HG03159 (cell line): ENCODE data around the gene WDR36.
A peak's percentile ranks its signal among the peaks of the same experiment; 100 is the strongest.

Source experiments
- ATAC-seq: cut with Tn5 transposase; IDR thresholded peaks from one replicate; pipeline ENCODE4 v1.9.1; 2021; ENCODE audit warnings: mild to moderate bottlenecking, moderate library complexity; ENCODE audit not compliant: unreplicated experiment

Gene WDR36

DNA sequence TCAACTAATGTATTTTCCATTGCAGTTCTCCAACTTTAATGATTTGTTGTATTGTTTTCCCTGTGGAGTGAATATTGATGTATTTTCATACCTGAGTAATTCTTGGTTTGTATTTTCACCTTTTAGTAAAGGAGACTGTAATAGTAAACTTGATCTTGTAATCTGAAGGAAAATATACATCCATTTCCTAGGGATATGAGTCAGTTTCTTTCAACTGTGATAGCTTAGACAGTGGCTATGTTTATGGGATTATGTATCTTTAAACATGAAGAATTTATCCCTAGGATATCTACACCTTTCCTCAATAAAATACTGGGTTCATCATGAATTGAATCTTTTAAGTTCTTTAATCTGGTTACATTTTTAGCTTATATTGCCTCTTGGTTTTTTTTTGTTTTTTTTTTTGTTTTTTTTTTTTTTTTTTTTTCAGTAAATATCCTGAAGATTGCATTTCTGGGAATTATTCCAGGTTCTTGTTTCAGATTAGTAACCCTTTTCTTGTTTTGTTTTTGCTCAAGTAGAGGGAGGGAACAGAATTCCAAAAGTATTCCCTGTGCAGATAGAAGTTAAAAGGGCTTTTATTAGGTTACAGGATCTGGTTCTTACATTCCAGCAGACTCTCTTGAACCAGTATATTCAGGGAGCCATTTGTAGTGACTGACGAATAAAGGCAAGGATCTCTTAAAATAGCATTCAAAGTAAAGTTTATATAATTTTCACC is 7.1 kb downstream of the WDR36 start:
- ATAC-seq: no peak

DNA sequence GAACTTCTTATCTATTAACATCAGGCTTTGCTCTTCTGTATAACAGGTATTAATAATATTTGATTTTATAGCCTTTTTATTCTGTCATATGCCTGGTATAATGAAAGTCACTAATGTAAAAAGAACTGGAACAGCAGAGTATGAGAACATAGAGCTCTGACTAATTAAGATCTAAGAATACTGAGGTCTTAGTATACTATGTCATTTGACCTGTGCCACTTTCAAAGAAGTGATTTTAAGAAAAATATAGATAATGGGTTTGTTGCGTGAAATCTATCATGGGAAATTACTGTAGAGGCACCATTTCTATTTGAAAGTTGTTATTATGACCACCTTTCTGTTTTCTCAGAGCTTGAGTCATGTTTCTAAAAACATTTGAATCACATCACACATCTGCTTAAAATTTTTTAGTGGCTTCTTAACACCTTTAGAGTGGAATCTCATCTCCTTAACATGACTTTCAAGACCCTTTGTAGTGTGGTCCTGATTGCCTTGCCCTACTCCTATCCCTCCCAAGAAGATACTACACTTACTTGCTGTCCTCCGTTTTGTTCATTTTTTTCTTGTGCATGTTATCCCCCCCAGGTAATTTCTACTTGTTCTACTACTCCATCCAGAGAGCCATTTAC is 14.3 kb downstream of the WDR36 start:
- no peak for ATAC-seq

DNA sequence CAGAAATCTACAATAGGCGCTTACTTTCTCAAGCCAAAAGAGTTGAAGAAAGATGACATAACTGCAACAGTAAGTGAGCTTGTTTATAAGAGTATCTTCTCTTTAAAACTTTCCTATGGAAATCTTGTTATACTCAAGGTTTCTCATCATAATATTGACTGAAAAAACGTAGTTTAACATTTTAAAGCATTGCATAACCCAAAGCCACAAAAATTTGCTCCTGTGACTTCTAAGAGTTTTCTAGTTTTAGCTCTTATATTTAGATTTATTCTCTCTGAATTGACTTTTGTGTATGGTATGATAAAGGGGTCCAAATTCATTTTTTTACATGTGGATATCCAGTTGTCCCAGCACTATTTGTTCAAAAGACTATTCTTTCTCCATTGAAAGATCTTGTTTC is 15.2 kb downstream of the WDR36 start:
- ATAC-seq: no peak

DNA sequence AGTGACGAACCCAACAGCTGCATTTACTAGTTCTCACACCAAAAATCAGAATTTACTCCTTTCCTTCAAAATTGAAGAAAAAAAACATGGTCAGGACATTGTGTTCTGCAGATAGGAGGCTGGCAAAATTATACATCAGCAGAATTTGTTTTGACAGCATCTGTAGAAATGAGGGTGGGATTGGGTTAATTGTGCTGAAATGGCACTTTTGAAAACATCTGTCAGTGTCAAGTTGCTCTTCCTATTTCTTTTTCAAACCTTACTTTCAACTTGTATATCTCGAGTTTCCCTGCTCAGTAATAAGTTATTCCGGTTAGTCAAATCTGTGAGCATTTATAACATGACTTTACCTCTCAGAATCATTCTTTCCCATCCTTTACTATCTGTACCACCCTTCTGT is 19.8 kb downstream of the WDR36 start:
- ATAC-seq: no peak

DNA sequence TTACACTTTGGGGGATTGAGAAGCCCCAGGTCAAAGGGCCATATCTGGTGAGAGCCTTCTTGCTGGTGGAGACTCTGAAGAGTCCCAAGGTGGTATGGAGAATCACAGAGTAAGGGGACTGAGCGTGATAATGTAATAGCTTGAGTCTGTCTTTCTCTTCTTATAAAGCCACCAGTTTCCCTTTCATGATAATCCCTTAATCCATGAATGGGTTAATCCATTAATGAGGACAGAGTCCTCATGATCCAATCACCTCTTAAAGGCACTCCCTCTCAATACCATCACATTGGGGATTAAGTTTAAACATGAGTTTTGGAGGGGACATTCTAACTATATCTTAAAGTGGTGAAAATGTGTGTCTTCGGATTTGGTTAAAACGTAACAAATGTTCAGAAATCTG is 21.5 kb downstream of the WDR36 start:
- no peak for ATAC-seq

DNA sequence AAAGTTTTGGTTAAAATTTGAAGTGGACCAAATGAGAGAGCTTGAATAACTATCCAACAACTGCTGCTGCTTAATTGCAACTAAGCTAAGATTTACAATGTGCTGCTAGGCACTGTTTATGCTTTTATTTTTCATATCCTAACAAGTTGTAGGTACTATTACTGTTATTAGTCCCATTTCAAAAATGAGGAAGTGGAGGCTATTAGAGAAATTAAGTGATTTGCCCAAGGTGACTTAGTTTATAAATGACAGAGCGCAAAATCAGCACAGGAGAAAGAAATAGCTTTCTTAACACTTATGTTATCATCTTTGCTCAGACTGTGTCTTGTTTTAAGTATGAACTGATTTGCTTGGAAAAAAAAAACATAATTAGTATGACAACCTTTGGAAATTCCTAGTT is 23.1 kb downstream of the WDR36 start:
- ATAC-seq: no peak

DNA sequence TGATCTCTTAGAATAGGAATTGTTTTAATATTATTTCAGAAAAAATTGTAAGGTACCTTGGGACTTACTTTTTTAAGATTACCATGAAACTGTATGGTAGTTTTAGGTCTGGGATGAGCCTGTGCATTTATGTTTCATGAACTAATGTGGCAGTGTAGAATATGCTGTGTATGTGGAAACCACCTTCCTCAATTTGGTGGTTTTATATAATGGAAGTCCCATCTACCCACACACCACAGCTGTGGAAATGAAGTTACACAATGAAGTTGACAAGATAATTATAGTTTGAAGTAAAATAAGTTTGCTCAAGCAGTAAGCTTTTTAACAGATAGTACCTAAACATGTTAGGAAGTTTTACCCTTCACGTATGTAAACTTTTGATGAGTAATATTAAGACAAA is 24.4 kb downstream of the WDR36 start:
- ATAC-seq: no peak

DNA sequence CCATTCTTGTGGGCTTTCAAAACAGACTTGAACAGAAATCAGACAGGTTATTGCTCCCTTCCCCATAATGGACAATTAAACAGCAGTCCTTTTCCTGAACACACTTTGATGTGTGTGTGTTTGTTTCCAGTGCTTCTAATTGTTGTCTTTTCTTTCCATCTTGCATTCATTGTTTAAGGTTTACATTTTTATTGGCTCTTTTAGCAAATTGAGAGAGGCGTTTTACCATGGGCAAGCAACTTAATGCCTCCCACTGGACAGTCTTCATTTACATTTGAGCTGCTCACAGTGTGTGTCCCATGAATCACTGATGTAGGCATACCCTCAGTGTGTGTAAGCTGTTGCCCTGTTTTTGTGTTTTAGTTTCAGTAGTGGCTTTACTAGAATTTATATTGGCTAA is 25.0 kb downstream of the WDR36 start:
- no peak for ATAC-seq

DNA sequence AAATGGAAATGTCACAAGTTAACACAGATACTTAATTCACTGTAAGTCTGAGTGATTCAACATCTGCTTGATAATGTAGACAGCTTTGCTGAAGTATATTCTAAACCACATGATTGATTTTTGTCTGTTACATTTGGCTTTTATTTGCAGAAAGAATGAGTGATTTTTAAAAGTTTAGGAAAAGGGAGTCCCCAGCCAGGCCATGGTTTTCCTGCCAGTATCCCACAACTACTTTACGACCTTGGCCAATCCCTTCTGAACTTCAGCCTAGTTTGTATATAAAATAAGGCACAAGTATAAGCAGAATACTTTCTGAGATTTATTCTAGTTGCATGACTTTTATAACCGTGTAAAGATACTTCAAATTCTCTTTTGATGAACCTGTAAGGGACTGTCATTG is 27.1 kb downstream of the WDR36 start:
- no peak for ATAC-seq

DNA sequence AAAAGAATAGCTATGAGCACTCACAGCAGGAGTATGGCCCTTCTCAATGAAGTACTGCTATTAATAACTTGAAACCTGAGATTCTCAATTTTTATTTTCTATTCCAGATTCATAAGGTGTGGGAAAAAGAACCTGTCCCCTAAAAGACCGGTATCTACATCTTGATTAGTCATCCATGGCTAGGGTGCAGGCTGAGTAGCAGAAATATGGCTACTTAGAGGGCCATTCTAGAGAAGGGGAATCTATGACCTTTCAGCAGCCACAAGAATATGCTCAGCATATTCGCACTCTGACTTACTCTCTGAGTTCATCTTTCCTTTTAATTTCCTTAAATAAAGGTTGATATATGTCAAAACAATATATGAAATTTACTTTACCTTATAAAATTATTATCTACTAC is 27.7 kb downstream of the WDR36 start:
- no peak for ATAC-seq

DNA sequence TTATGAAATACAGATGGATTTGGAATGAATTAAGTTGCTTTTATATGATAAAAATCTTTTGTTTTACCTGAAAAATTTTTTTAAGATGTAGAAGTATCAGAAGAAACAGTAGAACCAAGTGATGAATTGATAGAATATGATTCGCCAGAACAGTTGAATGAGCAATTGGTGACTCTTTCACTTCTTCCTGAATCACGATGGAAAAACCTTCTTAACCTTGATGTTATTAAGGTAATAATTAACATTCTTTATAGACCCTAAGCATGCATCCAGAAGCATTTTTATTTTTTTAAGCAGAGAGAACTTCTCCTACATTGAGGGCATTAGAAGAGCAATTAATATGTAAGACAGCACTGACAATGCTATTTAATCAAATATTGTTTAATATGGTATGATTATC is 28.8 kb downstream of the WDR36 start:
- no peak for ATAC-seq

DNA sequence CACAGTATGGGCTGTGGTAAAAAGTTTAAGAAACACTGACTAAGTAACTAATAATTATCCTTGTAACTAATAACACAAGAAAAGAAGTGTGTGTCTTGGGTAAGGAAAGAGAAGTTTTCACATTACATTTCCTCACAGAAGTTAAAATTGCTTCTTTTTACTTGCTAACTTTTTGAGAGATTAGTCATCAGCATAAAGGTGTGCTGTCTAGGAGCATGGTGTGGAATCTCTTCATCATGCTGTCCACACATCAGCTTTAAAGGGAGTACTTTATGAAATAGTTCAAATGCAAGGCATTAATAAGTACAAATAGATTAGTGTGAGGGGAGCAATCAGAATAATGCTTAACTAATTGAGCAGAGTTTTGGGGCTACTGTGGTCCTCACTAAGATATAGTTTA is 29.8 kb downstream of the WDR36 start:
- ATAC-seq: no peak

DNA sequence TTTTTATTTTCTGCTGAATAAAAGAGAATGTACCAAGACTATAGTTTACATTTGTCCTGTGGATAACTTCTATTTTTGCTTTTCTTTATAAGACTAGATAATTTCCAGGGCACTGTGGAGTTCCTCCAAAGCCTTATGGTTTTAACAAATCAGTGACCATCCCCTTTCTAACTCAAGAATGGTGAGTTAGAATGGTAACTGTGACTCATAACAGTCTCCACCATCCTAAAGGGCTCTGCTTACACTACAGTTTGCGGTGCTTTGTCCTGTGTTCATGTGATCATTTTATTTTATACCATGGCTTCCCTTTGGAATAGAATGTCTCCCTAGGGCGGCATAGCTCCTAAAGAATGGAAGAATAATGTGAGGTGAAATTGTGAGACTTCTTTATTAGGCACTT is 30.2 kb downstream of the WDR36 start:
- peak; percentile 63 for ATAC-seq

DNA sequence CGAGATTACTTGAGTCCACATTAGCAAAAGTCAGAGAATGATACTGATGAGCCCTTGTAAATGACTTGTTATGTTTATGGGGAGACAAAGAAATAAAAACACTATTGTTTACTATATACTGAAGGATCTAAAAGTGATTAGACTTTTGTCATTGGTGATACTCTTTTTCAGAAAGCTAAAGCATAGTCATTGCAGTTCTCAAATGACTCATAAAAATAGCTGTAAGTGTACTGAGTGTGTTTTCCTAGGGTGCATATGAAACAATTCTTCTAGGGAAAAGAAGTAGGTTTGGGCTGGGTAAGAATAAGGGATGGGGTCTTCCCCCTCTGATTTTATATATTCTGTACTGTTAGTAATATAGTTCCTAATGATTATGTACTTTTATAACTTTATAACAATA is 32.6 kb downstream of the WDR36 start:
- no peak for ATAC-seq

DNA sequence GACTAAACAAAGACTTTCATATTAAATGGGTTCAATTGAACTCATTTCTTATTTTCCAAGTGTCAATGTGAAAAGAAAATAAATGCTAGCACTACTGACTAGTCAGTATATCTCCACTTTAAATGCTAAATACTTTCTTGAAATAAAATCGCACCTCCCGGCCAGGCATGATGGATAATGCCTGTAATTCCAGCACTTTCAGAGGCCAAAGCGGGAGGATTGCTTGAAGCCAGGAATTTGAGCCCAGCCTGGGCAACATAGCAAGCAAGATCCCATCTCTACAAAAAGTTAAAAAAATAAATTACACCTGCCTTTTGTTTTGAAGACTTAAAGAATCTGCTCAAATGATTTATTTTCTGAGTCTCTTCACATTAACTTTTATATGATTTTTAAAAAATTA is 34.7 kb downstream of the WDR36 start:
- ATAC-seq: no peak

DNA sequence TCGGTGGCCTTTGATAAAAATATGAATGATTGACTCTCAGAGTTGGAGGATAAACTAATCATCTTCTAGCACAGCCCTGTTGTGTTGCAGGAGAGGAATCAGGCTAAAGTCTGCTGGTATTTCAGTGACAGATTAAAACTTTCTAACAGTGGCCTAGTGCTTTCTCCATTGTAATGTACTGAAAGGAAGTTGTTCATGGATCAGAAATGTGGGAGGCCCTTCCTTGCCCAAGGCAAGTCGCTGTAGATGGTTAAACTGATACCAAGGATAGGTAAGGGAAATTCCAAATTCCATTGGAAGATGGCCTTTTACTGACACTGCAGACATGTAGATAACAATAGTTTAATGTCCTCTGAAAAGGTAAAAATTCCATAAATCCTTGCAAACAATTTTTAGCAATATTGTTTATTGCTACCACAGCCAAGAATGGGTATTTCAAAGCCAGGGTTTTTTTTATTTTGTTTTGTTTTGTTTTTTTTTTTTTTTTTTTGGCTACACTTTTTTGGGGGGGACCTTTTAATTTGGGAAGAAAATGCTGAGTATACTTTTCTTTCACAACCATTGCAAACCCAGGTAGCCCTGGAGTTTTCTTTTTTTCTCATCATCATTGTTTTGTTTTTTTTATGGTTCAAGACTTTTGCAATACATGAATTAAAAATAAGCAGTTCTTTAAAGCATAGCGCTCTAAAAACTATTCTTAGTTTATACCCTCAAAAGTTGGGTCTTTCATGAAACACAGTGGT is 35.5 kb downstream of the WDR36 start:
- ATAC-seq: no peak

DNA sequence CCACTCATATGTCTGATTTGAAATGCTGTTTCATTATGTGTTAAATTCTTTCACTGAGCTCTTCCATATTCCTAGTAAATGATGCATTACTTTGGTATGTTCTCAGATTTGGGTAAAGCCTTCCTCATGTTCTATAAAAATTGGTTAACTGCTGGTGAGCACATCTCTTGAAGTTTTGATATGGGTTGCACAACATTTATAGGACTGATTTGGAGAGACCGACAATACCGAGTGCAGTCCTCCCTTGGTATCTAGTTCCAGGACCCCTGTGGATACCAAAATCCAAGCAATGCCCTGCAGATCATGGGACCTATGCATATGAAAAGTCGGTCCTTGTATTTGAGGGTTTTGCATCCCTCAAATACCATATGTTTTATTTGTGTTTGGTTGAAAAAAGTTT is 37.8 kb downstream of the WDR36 start:
- no peak for ATAC-seq

DNA sequence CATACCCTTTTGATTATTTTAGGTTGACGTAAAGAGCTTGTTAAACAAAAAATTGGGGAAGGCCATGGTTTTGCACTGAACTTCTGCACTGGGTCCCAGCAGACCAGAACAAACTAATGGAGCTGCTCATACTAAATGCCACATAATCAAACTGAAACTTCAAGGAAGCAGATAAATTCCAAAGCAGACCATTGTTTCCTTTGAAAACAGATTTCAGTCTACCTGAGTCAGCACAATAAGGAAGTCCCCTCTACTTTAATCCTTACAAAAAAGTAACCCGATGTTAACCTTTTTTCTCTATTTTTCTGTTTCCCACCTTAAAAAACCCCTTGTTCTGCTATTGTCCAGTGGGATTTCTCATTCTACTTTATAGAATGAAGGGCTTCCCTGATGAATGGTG is 39.2 kb downstream of the WDR36 start:
- ATAC-seq: no peak

DNA sequence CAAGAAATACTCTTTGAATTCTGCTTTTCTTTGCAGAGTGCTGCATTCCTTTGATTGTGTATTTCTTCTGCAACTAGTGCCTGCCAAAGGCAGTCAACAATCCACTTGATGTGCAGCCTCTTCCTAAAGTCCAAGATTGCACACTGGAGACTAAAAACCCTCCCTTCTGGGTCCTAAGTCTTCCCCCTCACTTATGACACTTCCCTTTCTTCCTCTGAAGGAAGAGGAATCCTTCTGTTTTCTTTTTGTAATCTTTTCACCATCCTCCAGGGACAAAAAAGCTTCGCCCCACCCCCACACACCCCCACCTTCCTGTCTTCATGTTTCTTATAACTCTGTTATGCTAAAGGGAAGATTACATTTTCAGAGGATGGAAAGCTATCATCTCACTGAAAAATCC is 39.9 kb downstream of the WDR36 start:
- ATAC-seq: no peak

DNA sequence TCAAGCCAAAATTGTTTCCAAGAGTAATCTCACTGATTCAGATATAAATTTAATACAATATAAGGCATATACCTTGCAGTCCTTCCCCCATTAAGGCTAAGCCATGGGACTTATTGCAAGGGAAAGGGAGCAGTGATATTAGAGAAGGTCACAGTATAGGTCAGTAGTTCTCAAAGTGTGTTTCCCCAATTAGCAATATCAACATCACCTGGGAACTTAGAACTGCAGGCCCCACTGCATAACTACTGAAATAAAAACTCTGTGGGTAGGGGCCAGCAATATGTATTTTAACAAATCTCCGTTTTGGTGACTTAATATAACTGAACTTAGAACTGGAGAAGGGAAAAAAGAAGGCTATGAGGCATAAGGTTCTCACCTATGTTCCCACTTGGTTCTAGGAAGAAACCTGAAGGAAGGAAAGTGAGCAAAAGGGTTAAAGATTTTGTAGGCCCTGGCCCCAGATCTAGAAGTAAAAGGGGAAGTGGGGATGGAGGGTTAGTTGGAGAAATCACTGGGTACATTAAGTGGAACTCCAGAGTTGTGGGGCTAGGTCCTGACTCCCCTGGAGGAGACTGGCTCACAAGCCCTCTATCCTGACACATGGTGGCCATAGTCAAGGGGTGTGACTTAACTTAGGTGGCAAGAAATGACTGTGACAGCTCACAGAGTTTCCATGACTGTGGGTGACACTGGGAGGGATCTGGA is 40.7 kb downstream of the WDR36 start:
- peak; percentile 48 for ATAC-seq

DNA sequence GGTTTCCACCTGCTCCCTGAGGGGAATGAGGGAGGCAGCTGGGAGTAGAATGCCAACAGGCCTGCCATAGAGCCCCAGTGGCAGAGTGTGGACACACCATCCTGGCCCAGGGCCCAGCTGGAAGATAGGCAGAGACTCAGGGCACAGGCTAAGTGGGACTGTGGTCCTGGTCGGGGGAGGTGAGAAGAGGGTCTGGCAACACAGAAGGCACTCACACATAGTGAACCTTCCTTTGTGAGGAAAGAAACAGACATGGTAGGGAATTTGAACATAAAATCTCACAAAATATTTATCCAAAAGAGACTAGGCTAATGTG is 41.2 kb downstream of the WDR36 start:
- ATAC-seq: no peak

DNA sequence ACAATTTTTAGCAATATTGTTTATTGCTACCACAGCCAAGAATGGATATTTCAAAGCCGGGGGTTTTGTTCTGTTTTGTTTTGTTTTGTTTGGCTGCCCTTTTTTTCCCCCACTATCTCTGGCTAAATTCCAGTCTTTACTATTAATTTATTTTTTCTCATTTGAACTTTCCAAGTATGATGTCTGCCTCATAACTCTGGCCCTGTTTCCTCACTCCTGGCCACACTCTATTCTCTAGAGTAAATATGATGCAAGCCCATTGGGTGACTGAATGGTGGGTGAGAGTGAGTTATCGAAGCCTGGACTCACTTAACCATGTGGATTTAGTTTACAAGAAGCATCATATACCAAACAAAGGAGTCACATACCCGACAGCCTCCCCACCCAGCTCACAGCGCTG is 41.9 kb downstream of the WDR36 start:
- ATAC-seq: no peak
